Stimulated activated CD8-positive, alpha-beta memory T cell treated with anti-CD3 and anti-CD28 coated beads, Interleukin-4, amount 100 ng/mL, for 4 hours (primary cell): ENCODE data around the gene NPR2.
A peak's percentile ranks its signal among the peaks of the same experiment; 100 is the strongest.

Experiments
- DNase-seq, 2 donors: peaks; one replicate each; pipeline ENCODE4 v3.0.0-alpha.2; 2020; ENCODE audit warnings: low read depth in 2 of 2, low spot score in 1 of 2

NPR2 gene

DNA sequence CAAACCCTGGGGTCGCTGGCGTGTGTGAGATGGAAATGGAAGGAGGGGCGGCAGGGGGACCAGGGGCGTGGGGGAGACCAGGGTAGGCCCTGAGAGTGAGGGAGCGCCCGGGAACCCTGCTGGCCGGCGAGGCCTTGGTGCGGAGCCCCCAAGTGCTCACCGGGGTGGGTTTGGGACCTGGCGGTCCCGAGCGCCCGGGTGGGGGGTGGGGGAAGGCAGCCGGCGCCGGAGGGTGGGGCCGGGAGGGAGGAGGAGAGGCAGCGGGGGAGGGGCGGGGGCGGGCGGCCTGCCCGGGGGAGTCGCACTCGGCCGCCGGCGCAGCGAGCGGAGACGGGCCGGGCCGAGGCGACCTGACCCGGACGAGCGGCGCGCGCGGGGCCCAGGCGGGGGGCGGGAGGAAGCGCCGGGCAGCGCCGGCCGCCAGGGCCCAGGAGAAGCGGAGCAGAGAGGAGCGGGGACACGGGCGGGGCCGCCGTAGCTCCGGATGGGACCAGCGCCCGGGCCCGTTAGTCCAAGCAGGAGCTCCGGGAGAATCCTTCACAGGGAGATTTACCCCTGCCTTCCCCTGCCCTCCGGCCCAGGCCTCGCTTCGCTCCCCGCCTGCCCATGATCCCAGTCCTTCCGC lies at the start of gene NPR2:
Gene NPR2, plus strand, starts transcription at position 295 of the 625 bp plus-strand sequence. CDS start 818 bp downstream, outside the sequence.
- no peak for DNase-seq

DNA sequence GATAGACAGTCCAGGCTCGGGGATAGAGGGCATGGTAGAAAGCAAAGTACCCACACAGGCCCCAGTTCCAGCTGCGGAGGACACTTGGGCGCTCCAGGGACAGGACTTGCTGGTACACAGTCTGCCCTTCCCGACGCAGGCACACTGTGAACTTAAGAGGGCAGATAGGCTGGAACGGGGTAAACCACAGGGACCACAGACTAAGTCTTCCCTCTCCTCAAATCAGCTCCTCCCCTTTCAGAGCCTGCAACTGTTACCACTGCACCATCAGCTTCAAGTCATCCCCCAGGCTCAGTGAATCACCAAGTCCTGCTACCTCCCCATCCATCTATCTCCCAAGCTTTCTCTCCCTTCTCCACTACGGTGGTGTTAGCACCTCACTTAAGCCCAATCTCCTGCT lies 49.7 kb upstream of the NPR2 start:
- no peak for DNase-seq

DNA sequence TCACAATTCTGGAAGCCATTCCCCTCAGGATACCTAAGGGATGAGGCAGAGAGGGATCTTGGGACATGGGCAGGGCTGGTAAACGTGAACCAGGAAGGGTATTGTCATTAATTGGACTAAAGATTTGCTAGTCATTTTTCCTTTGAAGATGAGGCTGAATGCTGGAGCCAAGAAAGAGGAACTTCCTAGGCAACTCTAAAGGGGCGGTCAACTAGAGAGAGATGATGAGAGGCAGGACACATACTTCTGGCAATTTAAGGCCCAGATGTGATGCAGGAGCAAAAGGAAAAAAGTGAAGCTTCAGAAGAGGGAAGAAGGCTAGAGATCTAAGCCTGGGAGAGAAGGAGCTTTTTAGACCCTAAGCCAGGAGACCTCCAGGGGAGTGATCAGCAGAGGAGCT lies 47.9 kb upstream of the NPR2 start:
- no peak for DNase-seq

DNA sequence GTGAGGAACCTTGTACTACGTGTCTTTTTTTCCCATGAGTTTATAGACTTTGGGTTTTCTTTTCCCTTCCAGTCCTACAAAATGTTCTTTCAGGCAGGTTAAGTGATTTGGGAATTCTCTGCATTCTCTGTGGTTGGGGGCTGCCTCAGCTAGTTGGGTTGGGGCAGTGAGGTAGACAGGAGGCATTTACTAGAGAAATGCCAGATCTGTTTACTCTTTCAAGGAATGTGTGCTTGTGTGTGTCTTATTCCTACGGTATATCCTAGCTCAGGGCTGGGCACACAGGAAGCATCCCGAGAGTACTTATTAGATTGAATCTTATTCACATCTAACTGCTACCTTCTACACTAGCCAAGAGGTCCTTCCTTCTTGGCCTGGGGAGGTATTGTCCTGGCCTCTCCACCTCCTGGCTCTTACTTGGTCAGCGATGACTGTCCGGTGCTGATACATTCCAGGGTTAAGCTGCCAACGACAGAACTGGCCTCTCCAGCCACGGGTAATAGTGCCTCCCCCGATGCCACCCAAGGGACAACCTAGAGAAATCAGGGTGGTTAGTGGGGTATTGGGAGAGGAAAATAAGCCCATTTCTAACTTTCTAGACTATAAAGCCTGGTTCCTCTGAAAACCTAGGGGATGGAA lies 47.4 kb upstream of the NPR2 start:
- DNase-seq: no peak

DNA sequence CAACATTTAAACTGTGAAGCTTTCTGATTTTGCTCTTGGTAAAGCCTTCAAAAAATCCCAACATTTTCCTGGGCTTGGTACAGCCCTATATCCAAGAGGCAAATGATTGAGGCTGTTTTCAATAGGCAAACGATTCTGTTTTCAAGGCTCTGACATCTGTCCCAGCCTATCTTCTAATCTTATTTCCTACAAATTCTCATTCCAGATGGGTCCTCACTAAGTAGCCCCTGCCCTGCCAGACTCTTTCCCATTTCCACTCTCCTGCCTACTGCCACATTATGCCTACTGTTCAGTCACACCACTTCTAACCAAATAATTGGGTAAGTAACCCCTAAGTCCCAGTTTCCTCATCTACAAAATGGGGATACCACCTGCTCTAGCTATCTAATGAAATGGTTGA lies 45.8 kb upstream of the NPR2 start:
- no peak for DNase-seq

DNA sequence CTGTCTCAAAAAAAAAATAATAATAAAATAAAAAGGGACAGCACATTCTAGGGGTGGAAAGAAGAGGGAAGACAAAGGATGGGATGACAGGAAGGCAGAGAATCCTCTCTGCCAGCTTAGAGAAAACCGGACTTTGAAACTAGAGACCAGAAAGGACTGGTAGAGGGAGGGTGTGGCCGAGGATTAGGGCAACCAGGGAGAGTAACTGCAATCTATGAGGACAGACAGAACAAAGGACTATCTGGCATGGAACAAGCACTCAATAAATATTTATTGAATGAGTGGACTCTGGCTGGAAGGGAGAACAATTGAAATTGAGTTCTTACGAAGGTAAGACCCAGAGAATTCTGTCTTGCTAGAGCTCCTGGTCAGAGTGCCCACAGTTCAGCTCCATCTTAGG lies 44.8 kb upstream of the NPR2 start:
- DNase-seq: no peak

DNA sequence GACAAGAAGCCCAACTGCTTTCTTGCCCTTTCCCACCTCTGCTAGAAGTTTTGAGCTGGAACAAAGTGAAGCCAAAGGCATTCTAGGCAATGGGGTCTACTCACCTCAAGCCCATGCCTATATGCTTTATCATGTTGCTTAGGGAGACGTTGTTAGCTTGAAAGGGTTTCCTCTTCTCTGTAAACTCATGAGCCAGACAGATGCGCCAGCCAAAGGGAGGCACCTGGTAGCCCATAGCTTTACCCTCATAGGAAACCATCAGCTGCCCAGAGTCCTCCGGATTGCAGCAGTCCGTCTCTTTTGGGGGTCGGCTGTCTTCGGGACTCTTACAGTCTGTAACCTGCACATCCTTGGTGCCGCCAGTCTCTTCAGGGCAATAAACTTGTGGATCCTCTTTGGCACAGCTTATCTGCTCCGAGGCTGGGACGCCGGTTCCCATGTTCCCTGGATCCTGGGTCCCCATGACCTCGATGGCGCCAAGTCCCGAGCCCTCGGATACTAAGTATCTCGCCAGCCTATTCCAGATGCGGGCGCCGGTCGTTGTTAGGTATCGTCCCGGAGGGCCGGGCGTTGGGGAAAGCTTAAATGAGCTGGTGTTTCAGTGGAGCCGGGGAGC lies 43.0 kb upstream of the NPR2 start:
- no peak for DNase-seq

DNA sequence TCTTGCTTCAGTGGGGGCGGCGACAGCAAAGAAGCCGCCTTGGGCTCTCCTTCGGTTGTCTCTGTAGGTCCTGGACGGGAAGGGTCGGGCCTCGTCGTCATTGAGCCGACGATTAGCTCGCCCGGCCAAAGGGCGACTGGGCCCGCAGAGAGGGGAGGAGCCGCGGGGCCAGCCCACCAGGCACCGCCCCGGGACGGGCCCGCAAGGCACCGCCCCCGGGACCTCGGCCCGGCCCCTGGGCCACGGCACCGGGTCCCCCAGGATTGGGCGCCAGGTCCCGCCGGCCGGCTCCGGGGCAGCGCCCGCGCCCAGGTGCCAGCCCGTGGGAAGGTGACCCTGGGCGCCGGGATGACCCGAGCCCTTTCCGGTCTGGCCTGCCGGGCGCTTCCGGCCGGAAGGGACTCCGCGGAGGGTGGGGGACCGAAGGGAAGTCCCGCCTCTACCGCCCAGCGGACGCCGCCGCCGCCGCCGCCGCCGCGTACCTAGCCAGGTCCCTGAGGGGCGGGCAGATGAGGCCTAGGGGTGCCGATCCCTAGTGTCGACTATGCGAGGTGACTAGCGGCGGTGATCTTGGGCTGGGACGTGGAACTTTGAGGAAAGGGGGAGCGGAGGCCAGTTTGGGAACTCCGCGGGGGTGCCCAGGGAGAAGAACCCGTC lies 42.4 kb upstream of the NPR2 start, which contains the start of the genes GBA2 and RGP1:
Gene GBA2, minus strand, starts transcription at position 371 of the 657 bp plus-strand sequence. CDS start 524 bp downstream, outside the sequence.
Gene RGP1, plus strand, starts transcription at position 430 of the 657 bp plus-strand sequence. CDS start 469 bp downstream, outside the sequence.
- DNase-seq: peak in 1 of 2 donors; percentile 47

DNA sequence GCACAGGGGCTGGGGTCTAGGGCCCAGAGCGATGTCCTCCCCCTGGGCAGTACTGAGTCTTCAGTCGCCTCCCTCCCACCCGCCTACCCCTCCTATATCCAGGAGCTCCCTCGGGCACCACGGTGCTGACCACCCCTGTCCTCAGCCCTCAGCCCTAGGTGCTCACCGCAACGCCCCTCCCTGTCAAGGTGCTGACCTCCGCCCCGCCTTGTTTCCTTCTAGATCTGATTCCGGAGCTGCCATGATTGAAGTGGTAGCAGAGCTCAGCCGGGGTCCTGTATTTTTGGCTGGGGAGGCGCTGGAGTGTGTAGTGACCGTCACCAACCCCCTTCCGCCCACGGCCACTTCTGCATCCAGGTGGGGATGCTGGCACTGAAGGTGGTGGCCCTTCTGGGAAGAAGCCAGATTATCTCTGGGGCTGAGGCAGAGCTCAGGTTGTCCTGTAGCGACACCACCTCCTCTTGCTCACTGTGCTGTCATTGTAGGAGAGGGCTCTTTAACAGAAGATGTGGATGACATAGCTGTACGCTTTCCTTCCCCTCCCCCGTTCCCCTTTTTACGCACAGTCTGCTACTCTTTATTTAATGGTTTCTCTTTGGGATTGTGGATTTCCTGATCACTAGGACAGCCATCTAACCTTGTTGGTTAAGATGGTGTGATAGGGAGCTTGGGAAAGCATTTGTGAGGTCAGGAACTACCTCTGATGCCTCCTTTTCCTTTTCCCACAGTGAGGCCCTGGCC lies 41.7 kb upstream of the NPR2 start:
- no peak for DNase-seq

DNA sequence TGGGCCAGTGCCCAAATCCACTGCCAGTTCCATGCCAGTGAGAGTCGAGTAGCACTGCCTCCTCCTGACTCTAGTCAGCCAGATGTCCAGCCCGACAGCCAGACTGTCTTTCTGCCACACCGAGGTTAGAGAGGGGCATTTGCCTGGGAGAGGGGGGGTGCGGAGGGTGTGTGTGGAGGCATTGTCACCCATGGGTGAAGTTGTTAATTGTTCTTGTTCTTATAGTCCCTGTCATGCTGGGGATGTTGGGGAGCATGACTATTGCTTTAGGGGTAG lies 41.2 kb upstream of the NPR2 start:
- DNase-seq: no peak

DNA sequence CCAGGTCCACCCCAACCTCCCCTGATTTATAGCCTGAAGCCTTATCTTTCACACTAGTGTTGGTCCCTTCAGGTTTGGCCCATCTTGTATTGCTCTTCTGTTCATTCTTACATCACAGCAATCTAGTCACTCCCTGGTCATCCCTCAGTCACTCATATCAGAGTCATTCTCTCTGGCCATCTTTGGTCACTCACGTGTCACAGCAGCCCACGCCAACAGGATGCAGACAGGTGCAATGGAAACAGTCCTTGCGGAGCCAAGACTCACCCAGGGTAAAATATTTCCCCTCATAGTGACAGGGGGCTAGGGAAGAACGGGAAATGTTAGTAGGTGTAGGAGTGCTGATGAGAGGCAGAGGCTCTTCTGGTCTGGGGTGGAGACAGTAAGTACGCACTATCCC lies 37.9 kb upstream of the NPR2 start:
- DNase-seq: no peak

DNA sequence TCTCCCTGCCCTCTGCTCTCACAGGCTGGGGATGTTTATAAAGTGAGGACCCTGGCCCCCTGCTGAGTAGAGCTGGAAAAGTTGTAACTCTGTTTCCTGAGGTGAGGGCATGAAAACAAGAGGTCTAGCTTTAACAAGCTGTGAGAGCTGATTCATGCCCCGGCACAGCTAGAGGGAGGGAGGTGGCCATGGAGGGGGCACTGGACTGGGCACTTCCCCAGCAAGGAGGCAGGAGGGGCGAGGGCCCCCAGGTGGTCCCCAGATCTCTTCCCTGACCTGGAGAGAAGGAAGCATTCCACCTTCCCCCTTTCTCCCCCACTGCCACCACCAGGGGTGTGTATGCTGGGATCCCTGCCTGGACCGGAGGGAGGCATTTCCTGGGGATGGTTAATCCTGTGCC lies 37.1 kb upstream of the NPR2 start, which contains the start of gene MSMP:
Gene MSMP, minus strand, starts transcription at position 13 of the 400 bp plus-strand sequence. CDS start 147 bp downstream, outside the sequence.
- no peak for DNase-seq

DNA sequence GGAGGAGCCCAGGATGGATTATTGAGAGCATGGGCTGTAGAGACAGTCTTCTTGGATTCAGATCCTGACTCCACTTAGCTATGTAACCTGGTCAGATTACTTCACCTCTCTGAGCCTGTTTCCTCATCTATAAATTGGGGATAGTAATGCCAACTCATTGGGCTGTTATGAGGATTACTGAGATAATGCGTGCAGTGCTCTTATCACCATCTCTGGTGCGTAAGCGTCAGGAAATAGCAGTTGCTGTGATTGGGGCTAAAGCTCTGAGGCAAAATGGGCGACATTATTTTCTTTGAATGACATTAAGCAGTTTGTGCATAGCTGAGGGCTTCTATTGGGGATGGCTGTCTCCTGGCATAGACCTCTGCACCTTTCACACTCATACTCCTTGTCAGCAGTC lies 36.3 kb upstream of the NPR2 start:
- no peak for DNase-seq

DNA sequence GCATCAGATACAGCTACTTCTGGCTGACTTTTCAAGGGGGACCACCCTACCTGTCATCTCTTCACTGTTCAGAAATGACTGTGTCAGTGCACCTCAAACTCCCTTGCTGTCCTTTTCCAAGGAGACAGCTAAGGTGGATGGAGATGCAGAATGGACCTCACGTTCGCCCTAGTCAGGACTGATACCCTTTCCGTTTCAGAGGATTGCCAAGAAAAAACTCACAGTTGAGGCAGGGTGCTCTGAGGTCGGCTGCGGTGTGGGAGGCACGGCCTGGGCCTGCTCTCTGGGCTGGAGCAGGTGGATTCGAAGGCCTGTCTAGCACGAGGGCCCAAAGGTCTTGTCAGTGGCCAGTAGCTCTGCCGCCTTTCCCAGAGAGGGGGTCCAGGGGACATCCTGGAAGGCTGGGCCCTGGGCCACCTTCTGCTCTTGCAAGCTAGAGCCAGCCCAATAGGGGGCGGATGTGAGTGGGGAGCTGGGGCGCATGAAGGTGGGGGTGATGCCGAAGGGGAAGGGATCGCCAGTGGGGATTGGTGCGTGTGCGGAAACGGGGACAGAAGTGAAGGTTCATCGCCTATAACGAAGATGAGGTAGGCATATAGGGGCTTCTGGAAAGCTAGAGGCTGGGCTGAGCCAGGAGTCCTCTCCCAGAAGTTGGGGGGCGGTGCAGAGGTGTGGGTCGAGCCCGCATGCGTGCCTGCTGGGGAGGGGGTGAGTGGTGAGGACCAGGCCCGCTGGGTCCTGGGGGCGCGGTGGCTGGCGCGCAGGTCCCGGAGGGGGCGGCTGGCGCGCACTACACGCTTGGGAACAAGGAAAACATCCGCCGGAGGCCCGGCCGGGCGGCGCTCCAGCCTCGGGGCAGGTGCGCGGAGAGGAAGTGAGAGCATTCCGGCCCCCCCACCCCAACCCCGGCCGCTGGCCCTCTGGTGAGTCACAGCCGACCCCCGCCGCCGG lies 34.8 kb upstream of the NPR2 start:
- DNase-seq: peak; percentile 49 to 58

DNA sequence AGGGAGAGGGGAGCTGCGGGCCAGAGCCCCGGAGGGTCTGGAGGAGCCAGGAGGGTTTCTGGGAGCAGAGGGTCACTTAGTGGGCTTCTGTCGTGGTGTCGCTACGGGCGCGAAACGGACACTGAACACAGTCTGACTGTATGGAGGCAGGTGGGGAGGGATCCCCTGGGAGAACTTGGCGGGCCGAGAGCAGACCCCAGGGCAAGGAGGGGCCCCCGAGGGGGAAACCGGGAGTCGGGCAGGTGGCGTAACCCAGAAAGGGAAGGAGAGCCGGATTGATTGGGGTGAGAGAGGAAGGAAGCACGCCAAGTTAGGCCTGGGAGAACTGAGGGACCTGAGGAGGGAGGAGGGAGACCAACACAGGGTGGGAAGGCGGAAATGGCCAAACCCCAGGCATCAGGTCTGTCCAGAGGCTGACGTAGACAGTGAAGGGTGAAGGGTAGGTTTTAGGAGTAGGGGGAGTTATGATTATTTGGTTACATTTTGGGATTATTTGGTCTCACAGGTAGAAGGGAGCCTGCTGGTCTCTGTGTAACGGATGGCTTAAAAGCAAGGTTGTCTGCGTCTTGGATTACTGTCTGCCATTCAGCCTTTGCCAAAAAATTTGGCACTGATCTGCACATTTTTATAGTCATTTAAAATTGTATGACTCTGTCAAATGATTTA lies 34.0 kb upstream of the NPR2 start:
- DNase-seq: no peak

DNA sequence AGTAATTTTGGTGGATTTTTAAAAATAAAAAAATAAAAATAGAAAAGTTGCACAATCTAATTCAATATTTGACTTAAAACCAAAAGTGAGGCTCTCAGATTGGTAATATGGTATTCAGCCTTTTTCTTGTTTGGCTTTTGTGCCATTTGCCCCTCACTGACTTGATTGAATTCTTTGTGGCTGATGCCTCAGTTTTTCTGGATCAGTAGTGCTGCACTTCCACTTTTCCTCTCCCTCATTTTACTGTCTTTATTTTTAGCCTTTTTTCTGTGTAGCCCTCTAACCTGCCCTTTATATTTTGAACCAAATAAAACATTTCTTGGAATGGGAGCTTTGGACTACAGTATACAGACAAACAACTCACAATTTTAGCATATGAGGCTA lies 33.5 kb upstream of the NPR2 start:
- no peak for DNase-seq

DNA sequence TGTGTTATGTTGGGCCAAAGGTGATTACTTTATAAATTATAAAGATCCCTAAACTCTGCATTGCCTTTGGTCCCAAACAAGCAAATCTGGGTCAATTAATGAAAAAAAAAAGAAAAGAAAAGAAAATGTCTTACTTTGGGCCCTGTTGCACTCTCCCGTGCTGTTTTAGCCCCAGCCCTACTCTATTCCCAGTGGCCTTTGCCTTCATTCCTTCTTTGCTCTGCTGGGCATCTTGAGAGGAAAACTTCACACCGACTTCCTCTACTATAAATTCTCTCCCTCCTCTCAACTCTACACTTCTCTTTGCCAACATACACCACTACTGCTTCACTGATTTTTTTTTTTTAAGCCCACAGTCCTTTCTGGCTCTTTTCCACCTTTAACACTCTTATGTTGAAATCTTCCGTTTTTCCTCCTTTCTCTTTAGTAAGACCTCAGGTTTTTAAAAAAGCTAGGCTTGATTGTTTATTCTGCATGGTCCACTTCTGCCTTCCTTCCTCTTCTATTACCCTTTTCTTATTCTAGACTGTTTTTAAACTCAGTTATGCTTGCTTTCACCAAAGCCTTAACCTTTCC lies 32.8 kb upstream of the NPR2 start:
- no peak for DNase-seq

DNA sequence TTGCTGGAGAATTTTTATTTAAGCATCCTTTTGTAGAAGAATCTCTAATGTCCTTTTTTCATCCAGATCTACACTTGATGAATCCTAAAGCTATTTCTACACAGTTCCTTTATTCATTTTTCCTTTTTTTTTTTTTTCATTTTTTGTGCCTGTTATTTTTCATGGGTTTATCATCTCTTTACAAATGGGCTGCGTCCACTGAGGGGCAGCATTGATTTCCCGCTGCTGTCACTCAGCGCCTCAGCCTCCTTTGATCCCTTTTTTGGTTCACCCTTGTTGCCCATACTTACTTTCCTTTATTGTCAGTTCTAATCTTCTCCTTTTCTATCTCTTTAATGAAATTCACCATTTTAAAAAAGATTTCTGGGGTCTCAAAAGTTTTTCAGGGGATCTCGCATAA lies 31.6 kb upstream of the NPR2 start:
- DNase-seq: no peak

DNA sequence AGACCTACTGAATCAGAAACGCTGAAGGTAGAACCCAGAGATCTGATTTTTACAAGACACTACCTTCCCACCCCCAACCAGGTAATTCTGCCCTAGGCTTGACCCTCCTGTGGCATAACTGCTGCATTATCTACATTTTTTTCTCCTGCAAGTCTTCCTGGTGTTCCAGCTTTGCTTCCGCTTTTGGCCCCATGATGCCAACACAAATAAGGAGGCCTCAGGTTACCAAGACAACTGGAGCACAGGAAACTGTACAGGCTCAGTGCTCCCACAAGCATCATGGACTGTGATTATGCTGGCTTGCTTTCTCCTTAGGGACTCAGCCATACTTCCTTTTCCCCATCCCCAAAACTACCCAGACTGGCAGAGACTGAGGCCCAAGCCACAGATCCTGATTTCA lies 30.7 kb upstream of the NPR2 start:
- DNase-seq: no peak
